Epidermal melanocyte (primary cell): ENCODE results near the gene GPRC5A.

ENCODE experiments used
- DNase-seq: peaks from one replicate; pipeline ENCODE4 v3.0.0; 2011; ENCODE audit warnings: low spot score; ENCODE audit not compliant: insufficient read length

Gene GPRC5A

GRCh38 chr12:12939888-12940287 is 48.5 kb downstream of the GPRC5A start:
- DNase-seq: no peak

- no peak for DNase-seq
Measured at GRCh38 chr12:12941450-12942350, 50.3 kb downstream of the GPRC5A start.

- DNase-seq: no peak
Measured at GRCh38 chr12:12943586-12944260, 52.4 kb downstream of the GPRC5A start.

- no peak for DNase-seq
Measured at GRCh38 chr12:12945591-12945990, 54.2 kb downstream of the GPRC5A start.

- DNase-seq: peak; percentile 70
Measured at GRCh38 chr12:12946686-12947355, 55.5 kb downstream of the GPRC5A start.

GRCh38 chr12:12947902-12948301 is 56.5 kb downstream of the GPRC5A start:
- no peak for DNase-seq

GRCh38 chr12:12951504-12951903 is 60.1 kb downstream of the GPRC5A start:
- no peak for DNase-seq

- no peak for DNase-seq
Measured at GRCh38 chr12:12952036-12952435, 60.7 kb downstream of the GPRC5A start, which contains the start of gene GPRC5D. GPRC5D (minus strand) TSS chr12:12952170; CDS start chr12:12950384, 1,786 bp downstream.

GRCh38 chr12:12954356-12954755 is 63.0 kb downstream of the GPRC5A start:
- no peak for DNase-seq

- DNase-seq: no peak
Measured at GRCh38 chr12:12954878-12955625, 63.7 kb downstream of the GPRC5A start.

- no peak for DNase-seq
Measured at GRCh38 chr12:12958886-12959285, 67.5 kb downstream of the GPRC5A start.

GRCh38 chr12:12960639-12961209 is 69.4 kb downstream of the GPRC5A start:
- DNase-seq: no peak

GRCh38 chr12:12964255-12964654 is 72.9 kb downstream of the GPRC5A start:
- no peak for DNase-seq

GRCh38 chr12:12965836-12966235 is 74.5 kb downstream of the GPRC5A start:
- DNase-seq: no peak
